GM21526 (cell line): ENCODE data around the gene TMCO2.
"Not testable (repeated sequence)": the region's sequence is repeated elsewhere in the genome, so short reads cannot be mapped to it uniquely, and the experiment has no call there.

Source experiments
- ATAC-seq: cut with Tn5 transposase; IDR thresholded peaks from one replicate; pipeline ENCODE4 v1.9.1; 2021; ENCODE audit warnings: moderate library complexity; ENCODE audit not compliant: unreplicated experiment, low FRiP score

Gene TMCO2

DNA sequence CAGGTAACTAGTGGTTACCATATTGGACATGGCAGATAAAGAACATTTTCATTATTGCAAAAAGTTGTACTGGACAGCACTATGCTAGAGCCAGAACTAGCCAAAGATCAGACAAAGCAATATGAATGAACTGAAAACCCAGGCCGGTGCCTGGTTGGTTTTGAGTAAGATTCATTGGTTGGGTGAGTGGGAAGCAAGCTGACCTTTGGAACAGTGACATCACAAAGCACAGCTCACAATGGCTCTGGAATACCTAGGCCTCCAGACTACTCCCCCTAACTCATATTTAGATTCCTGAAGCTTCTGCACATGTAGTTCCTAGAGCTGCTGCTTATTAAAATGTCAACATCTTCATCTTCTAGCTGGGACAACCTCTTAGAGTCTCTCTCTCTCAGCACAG, at the start of gene TMCO2:
TSS of gene TMCO2 (plus strand) at position 283 of the 400 bp plus-strand sequence. CDS start at position 340, 57 bp downstream.
- no peak for ATAC-seq

- no peak for ATAC-seq
Observed at GRCh38 chr1:40199126-40199525, 48.6 kb upstream of the TMCO2 start.

- ATAC-seq: no peak
Observed at GRCh38 chr1:40204856-40205255, 42.9 kb upstream of the TMCO2 start.

GRCh38 chr1:40210511-40211204, 37.1 kb upstream of the TMCO2 start:
- no peak for ATAC-seq

GRCh38 chr1:40218333-40218732, 29.4 kb upstream of the TMCO2 start:
- ATAC-seq: no peak

DNA sequence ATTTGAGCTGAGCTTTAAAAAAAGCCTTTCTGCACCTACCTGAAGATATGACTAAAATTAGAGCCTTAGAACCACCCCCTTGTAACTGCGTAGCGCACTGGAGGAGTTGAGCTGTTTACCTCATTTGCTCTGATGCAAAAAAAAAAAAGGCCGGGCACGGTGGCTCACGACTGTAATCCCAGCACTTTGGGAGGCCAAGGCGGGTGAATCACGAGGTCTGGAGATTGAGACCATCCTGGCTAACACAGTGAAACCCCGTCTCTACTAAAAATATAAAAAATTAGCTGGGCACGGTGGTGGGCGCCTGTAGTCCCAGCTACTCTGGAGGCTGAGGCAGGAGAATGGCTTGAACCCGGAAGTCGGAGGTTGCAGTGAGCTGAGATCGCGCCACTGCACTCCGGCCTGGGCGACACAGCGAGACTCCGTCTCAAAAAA, 26.2 kb upstream of the TMCO2 start:
- ATAC-seq: not testable (repeated sequence)

DNA sequence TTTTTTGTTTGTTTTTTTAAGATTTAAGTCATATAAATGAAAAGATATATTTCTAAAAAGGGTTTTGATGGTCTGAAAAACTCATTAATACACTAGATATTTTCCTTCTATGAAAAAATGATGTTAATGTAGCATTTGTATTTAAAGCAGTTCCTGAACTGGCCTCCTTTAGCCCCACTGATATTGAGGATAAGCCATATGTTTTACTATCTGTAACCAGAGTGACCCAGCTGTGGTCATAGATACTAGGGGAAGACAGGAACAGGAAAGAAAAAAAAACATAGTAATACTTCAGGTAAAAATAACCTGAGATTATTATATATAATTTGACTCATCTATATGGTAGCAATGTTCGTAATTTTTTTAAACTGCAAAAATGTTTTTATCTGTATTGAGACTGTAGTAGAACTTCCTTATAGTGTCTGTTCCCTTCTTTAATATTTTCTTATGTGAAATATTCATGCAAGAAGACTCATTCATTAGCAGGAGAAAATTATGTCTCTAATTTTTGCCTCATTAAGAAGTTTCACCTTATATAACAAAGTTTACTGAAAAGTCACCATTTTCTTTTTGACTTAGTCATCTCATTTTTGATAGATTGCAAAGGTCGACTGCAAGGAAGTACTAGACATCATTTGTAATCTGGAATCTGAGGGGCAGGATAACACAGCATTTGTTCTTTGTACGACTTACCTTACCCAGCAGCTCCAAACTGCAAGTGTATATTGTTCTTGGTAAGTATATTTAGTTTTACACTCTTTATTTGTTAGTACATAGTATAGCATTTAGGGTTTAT, 25.6 kb upstream of the TMCO2 start:
- ATAC-seq: no peak

- ATAC-seq: no peak
Observed at GRCh38 chr1:40224040-40224439, 23.7 kb upstream of the TMCO2 start.

DNA sequence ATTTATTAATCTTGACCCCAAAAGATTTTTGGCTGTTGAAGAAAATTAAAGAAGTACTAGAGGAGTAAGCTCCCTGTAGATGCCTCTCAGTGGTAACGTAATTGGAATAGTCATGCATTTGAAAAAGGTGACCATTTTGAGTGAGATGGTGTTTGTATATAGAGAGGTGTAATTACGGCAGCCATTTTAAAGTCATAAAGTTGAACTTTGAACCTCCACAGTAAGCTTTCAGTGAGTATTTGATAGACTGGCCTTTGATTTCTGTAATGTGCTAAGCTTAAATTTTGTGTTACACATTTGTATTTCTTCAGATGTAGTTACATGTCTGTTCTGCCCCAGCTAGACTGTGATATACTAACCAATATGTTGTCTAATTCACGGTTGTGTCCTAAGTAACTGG, 21.5 kb upstream of the TMCO2 start:
- no peak for ATAC-seq

DNA sequence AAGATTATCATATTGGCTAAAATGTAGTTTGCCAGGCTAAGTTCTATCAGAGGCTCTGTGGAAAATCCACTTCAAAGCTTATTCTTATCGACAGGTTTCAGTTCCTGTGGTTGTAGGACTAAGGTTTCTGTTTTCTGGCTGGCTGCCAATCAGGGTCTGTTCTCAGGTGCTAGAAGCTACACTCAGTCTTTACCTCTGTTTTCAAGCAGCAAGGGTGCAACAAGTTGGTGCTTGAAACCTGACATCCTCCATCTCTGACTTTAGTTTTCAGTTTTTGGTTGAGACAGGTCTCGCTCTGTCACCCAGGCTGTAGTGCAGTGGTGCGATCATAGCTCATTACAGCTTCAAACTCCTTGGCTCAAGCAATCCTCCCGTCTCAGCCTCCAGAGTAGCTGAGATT, 15.3 kb upstream of the TMCO2 start:
- peak; percentile 88 for ATAC-seq

GRCh38 chr1:40239626-40240025, 8.1 kb upstream of the TMCO2 start:
- ATAC-seq: no peak

- no peak for ATAC-seq
Observed at GRCh38 chr1:40240390-40240789, 7.3 kb upstream of the TMCO2 start.

GRCh38 chr1:40241362-40241761, 6.4 kb upstream of the TMCO2 start:
- no peak for ATAC-seq

DNA sequence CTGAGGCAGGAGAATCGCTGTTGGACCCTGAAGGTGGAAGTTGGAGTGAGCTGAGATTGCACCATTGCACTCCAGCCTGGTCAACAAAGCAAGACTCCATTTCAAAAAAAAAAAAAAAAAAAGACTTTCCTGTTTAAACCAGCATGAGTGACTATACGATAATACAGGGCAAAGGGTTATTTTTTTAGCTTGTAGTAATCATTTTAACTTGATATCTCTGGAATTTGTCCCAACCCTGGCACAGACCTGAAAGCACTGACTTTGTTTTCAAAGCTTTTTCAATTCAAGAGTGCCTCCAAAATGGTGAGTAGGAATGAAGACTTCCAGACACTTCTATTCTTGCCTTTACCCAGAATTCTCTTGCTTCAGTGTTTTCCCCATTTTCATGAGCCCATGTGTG, 4.4 kb upstream of the TMCO2 start:
- no peak for ATAC-seq

- ATAC-seq: no peak
Observed at GRCh38 chr1:40244138-40244744, 3.5 kb upstream of the TMCO2 start.

DNA sequence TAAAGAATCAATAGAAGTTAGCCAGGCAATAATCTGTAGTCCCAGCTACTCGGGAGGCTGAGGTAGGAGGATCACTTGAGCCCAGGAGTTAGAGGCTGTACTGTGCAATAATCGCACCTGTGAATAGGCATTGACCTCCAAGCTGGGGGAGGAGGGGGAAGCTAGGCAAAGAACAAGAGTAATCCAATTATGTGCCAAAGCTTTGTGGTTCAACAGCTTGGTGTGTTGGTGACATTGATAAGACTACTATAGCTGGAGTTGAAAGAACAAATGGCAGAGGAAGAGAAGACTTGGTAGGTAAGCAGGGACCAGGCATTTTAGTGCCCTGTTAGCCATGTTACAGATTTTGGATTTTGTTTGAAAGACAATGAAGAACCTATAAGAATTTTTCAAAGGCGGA, 2.1 kb upstream of the TMCO2 start:
- ATAC-seq: no peak

- no peak for ATAC-seq
Observed at GRCh38 chr1:40248412-40248811, 675 bp downstream of the TMCO2 start.

- no peak for ATAC-seq
Observed at GRCh38 chr1:40251456-40251855, 3.7 kb downstream of the TMCO2 start.

DNA sequence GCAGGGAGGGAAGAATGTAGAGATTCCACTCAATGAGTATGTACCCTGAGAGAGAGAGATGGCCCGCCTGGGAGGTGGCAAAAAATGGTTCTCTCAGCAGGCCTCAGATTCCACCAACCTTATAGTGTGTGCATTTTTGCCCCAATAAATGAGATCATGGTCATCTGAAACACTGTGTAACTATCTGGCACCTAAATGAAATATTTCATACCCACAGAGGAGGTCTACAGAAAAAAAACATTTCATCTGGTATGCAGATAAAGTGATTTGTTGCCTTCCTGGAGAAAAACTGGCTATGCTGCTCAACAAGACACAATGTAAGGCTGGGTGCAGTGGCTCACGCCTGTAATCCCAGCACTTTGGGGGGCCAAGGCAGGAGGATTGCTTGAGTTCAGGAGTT, 4.9 kb downstream of the TMCO2 start:
- no peak for ATAC-seq

GRCh38 chr1:40255231-40255630, 7.5 kb downstream of the TMCO2 start:
- ATAC-seq: no peak

- no peak for ATAC-seq
Observed at GRCh38 chr1:40256401-40257084, 8.8 kb downstream of the TMCO2 start.
